SK-N-MC (cell line): ENCODE data around the gene FHOD3.

Experiments used
- EZH2 ChIP-seq: fragments of 200-600 bp; sonication (generic); IDR thresholded peaks from one replicate; pipeline ENCODE4 v1.6.1; 2017; ENCODE audit warnings: antibody characterized with exemption
- FOXP2 ChIP-seq: optimal IDR thresholded peaks from 2 replicates; pipeline ENCODE3; 2011; ENCODE audit warnings: mild to moderate bottlenecking, moderate library complexity; ENCODE audit not compliant: insufficient read depth; ENCODE audit errors: extremely low read length, control extremely low read depth
- POLR2AphosphoS5 ChIP-seq: IDR thresholded peaks from 2 replicates; pipeline ENCODE4 v1.6.1; 2012; ENCODE audit warnings: mild to moderate bottlenecking, low read depth, low read length, borderline replicate concordance

DNA sequence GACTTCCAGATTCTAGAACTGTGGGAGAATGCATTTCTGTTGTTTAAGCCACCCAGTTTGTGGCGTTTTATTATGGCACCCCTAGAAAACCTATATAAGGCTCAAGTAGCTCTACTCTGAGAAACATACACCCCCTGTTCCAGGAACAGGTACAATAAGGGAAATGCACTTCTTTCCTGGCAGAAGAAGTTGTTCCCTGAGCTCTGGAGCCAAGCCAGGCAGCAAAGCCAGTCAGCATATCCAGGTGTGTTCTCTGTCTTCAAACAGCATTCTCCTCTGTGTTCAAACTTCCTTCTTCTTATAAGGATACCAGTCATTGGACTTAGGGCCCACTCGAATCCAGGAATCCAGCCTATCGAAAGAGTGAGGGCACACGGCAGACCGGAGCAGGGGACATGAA, 434.8 kb downstream of the FHOD3 start:
- TF ChIP-seq EZH2 (no peak), POLR2AphosphoS5 (no peak), FOXP2 (no peak)
